ENCODE data around the gene MFSD2A.

DNA sequence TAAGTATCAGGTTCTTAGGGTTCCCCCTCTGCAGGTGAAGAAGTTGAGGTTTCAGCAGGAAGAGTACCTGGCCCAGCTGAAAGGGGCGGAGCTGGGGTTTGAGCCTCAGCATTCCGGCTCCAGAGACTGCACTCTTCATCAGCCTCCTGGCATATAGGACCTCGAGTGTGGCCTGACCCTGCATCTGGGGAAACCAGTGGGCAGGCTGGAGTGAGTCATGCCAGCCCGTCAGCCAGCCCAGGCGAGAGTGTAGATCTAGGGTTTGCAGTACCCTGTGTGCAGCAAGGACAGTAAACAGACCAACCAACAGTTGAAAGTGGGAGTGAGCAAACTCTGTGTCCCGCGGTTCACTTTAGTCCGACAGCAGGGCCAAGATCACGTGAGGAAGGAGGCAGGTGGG, 14.1 kb downstream of the MFSD2A start:
- TF ChIP-seq, protein P1, sequence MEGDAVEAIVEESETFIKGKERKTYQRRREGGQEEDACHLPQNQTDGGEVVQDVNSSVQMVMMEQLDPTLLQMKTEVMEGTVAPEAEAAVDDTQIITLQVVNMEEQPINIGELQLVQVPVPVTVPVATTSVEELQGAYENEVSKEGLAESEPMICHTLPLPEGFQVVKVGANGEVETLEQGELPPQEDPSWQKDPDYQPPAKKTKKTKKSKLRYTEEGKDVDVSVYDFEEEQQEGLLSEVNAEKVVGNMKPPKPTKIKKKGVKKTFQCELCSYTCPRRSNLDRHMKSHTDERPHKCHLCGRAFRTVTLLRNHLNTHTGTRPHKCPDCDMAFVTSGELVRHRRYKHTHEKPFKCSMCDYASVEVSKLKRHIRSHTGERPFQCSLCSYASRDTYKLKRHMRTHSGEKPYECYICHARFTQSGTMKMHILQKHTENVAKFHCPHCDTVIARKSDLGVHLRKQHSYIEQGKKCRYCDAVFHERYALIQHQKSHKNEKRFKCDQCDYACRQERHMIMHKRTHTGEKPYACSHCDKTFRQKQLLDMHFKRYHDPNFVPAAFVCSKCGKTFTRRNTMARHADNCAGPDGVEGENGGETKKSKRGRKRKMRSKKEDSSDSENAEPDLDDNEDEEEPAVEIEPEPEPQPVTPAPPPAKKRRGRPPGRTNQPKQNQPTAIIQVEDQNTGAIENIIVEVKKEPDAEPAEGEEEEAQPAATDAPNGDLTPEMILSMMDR (IDR thresholded peaks at IDR 0.05; ENCODE audit: low read length): no peak
- no peak for TF ChIP-seq EZH2 (IDR thresholded peaks at IDR 0.05; ENCODE audit: borderline replicate concordance, low read length)

All from OCI-LY1 (cell line).